Keratinocyte (primary cell): ENCODE data around the gene ZNF106. TPM values are rescaled to one million over a fixed set of nuclear protein-coding genes. Genes with fewer than 3 reads are reported as not detected.

ENCODE experiments used
- DNase-seq: peaks from one replicate; pipeline ENCODE4 v3.0.0-alpha.2; 2011; ENCODE audit warnings: low read depth, missing footprints, low spot score
- FAIRE-seq: peaks from 2 replicates; lab custom pipeline; 2011; peaks lifted over from hg19 to GRCh38; lab: Jason Lieb, UNC
- H2AFZ ChIP-seq: 2 replicates; pipeline ENCODE4 v1.6.0; 2012; ENCODE audit warnings: low read length, control low read depth, inconsistent platforms; ENCODE audit not compliant: control insufficient read depth
- H3K27ac ChIP-seq: 2 replicates; pipeline ENCODE4 v1.5.1; 2011; ENCODE audit warnings: low read length; ENCODE audit not compliant: control insufficient read depth, insufficient read depth
- H3K27me3 ChIP-seq: 3 replicates; pipeline ENCODE4 v1.6.0; 2011; ENCODE audit warnings: low read length; ENCODE audit not compliant: control insufficient read depth, insufficient read depth; ENCODE audit errors: extremely low read depth
- H3K36me3 ChIP-seq, 2 experiments: 2 replicates in 1 of 2; 3 replicates in 1 of 2; pipeline ENCODE4 v1.5.1; 2011; ENCODE audit warnings: low read length in 2 of 2, mild to moderate bottlenecking in 1 of 2; ENCODE audit not compliant: control insufficient read depth in 2 of 2, insufficient read depth in 2 of 2; ENCODE audit errors: extremely low read depth in 1 of 2
- H3K4me1 ChIP-seq: 3 replicates; pipeline ENCODE4 v1.5.1; 2011; ENCODE audit warnings: low read length; ENCODE audit not compliant: control insufficient read depth, insufficient read depth; ENCODE audit errors: extremely low read depth
- H3K4me2 ChIP-seq: 3 replicates; pipeline ENCODE4 v1.6.0; 2011; ENCODE audit warnings: low read depth, low read length; ENCODE audit not compliant: control insufficient read depth, insufficient read depth; ENCODE audit errors: extremely low read depth
- H3K4me3 ChIP-seq, 3 experiments: fragments of 200-600 bp in 1 of 3; sonication (generic) in 1 of 3; 2 replicates in 2 of 3; 3 replicates in 1 of 3; pipeline ENCODE4 v1.5.1; 2011 to 2016; ENCODE audit warnings: low read length in 3 of 3, mild to moderate bottlenecking in 3 of 3, control low read depth in 2 of 3, inconsistent platforms in 1 of 3, low read depth in 1 of 3, mixed read lengths in 1 of 3, mixed run types in 1 of 3, moderate library complexity in 1 of 3; ENCODE audit not compliant: control insufficient read depth in 2 of 3, insufficient read depth in 2 of 3; ENCODE audit errors: extremely low read depth in 1 of 3
- H3K79me2 ChIP-seq: 2 replicates; pipeline ENCODE4 v1.6.0; 2012; ENCODE audit warnings: low read length; ENCODE audit not compliant: control insufficient read depth, insufficient read depth
- H3K9ac ChIP-seq: 3 replicates; pipeline ENCODE4 v1.6.0; 2011; ENCODE audit warnings: low read length; ENCODE audit not compliant: control insufficient read depth, insufficient read depth; ENCODE audit errors: extremely low read depth
- H3K9me1 ChIP-seq: 3 replicates; pipeline ENCODE4 v1.6.0; 2011; ENCODE audit warnings: low read length; ENCODE audit not compliant: control insufficient read depth, insufficient read depth; ENCODE audit errors: extremely low read depth
- H3K9me3 ChIP-seq: 2 replicates; pipeline ENCODE4 v1.5.1; 2012; ENCODE audit warnings: low read depth, low read length; ENCODE audit not compliant: control insufficient read depth
- H4K20me1 ChIP-seq: 3 replicates; pipeline ENCODE4 v1.6.0; 2011; ENCODE audit warnings: low read length; ENCODE audit not compliant: control insufficient read depth, insufficient read depth; ENCODE audit errors: extremely low read depth
- CTCF ChIP-seq, 3 experiments: IDR thresholded peaks in 1 of 3; conservative IDR thresholded peaks in 1 of 3; optimal IDR thresholded peaks in 1 of 3; 2 replicates in 2 of 3; 3 replicates in 1 of 3; pipeline versions ENCODE3 to v1.5.1; 2011; ENCODE audit warnings: low read length in 3 of 3, mild to moderate bottlenecking in 3 of 3, moderate library complexity in 2 of 3, control low read depth in 1 of 3, inconsistent platforms in 1 of 3; ENCODE audit not compliant: insufficient read depth in 2 of 3; ENCODE audit errors: extremely low read depth in 1 of 3
- EZH2 ChIP-seq: IDR thresholded peaks from one replicate; pipeline ENCODE4 v1.6.1; 2012; ENCODE audit warnings: inconsistent platforms, mild to moderate bottlenecking, low read length, moderate library complexity
- dilution Hi-C: fragments of 300-500 bp; cut with MboI; formaldehyde crosslinking; loops from one replicate; pipeline ENCODE4 v1.7.0; 2020; ENCODE audit warnings: low sequenced_read_pairs; ENCODE audit not compliant: extremely low pct_ligation_motif_present
- polyA plus RNA-seq, 5 experiments: library from polyadenylated mRNA; depleted of rRNA in 3 of 5; stranded (reverse) in 3 of 5; stranded (forward) in 1 of 5; unstranded in 1 of 5; fragments of >200 nt; gene quantifications; 1 replicate in 1 of 5; 2 replicates in 3 of 5; 3 replicates in 1 of 5; pipeline versions ENCODE4 v1.2.1 to v1.2.3, GENCODE V29; 2011 to 2012; ENCODE audit warnings: missing spikeins in 2 of 5, low read depth in 1 of 5, low replicate concordance in 1 of 5

The ZNF106 gene
- polyA plus RNA-seq, 1 donor (not counting 4 experiments of a cell fraction or from before 2014, with no cell fraction given), result 24.6 TPM

GRCh38 chr15:42511007-42511391 lies 20.1 kb upstream of the ZNF106 start:
- Histone ChIP-seq H3K9me3 (no peaks in the 10 kb centered on the region), H3K36me3 (peaks cover 5 to 28% of the 10 kb centered on the region in 2 experiments), H3K4me3 (no peak overlapping the region), H3K9me1 (no peaks in the 10 kb centered on the region), H3K4me1 (no peaks in the 10 kb centered on the region), H3K27ac (no peak overlapping the region), H3K4me2 (no peak overlapping the region), H3K79me2 (peaks cover 25% of the 10 kb centered on the region), H3K27me3 (no peaks in the 10 kb centered on the region), H3K9ac (no peak overlapping the region), H2AFZ (no peak overlapping the region), H4K20me1 (no peaks in the 10 kb centered on the region)
- dilution Hi-C loops, result no loop called here
- FAIRE-seq (no peak), DNase-seq (no peak)
- no peak for TF ChIP-seq EZH2
- TF ChIP-seq CTCF (optimal IDR thresholded peaks at IDR 0.05 in 1 of 3, IDR thresholded peaks at IDR 0.05 in 1 of 3, conservative IDR thresholded peaks at IDR 0.05 in 1 of 3; ENCODE audit: extremely low read depth in 1 of 3, insufficient read depth in 2 of 3, low read length in 3 of 3), result no peak

GRCh38 chr15:42510258-42511006 lies 19.5 kb upstream of the ZNF106 start:
- FAIRE-seq (no peak), DNase-seq (no peak)
- peaks cover 25% of the 10 kb centered on the region for H3K79me2 ChIP-seq
- TF ChIP-seq CTCF (optimal IDR thresholded peaks at IDR 0.05 in 1 of 3, IDR thresholded peaks at IDR 0.05 in 1 of 3, conservative IDR thresholded peaks at IDR 0.05 in 1 of 3; ENCODE audit: extremely low read depth in 1 of 3, insufficient read depth in 2 of 3, low read length in 3 of 3) (no peak), EZH2 (no peak)
- no peak overlapping the region for H3K27ac ChIP-seq
- no peaks in the 10 kb centered on the region for H3K9me1 ChIP-seq
- no peak overlapping the region for H3K4me2 ChIP-seq
- H3K4me1 ChIP-seq, result no peaks in the 10 kb centered on the region
- no peak overlapping the region for H2AFZ ChIP-seq
- no peaks in the 10 kb centered on the region for H3K27me3 ChIP-seq
- no peaks in the 10 kb centered on the region for H4K20me1 ChIP-seq
- no peaks in the 10 kb centered on the region for H3K9me3 ChIP-seq
- no peak overlapping the region for H3K9ac ChIP-seq
- H3K36me3 ChIP-seq, result peaks cover 4 to 23% of the 10 kb centered on the region in 2 experiments
- no peak overlapping the region for H3K4me3 ChIP-seq
- dilution Hi-C loops, result no loop called here
